HepG2 (cell line): ENCODE data around the gene AKAP1. TPM values are rescaled to one million over a fixed set of nuclear protein-coding genes. Genes with fewer than 3 reads are reported as not detected.
A peak's percentile ranks its signal among the peaks of the same experiment; 100 is the strongest.

Experiments
- HNRNPLL ChIP-seq: fragments of 200-400 bp; formaldehyde crosslinking; IDR thresholded peaks from 2 replicates; pipeline ENCODE4 v1.6.1; 2017; ENCODE audit warnings: mild to moderate bottlenecking, low read depth, low read length; ENCODE audit not compliant: poor library complexity, severe bottlenecking
- JUNB ChIP-seq: sonication (generic); formaldehyde crosslinking; IDR thresholded peaks from 2 replicates; pipeline ENCODE4 v1.8.0; 2022; ENCODE audit warnings: missing genetic modification reagents, mild to moderate bottlenecking, borderline replicate concordance
- KMT2A ChIP-seq: sonication (generic); formaldehyde crosslinking; IDR thresholded peaks from 2 replicates; pipeline ENCODE4 v1.4.0; 2020; ENCODE audit warnings: missing genetic modification reagents
- MTERF4 ChIP-seq: sonication (generic); formaldehyde crosslinking; IDR thresholded peaks from 2 replicates; pipeline ENCODE4 v1.8.0; 2023; ENCODE audit warnings: mild to moderate bottlenecking, missing genetic modification reagents
- POGK ChIP-seq: sonication (generic); formaldehyde crosslinking; conservative IDR thresholded peaks from 2 replicates; pipeline ENCODE4 v1.8.0; 2022; ENCODE audit warnings: mild to moderate bottlenecking, moderate library complexity, missing genetic modification reagents
- POLR2G ChIP-seq: fragments of 200-400 bp; formaldehyde crosslinking; IDR thresholded peaks from 2 replicates; pipeline ENCODE4 v1.6.1; 2018; ENCODE audit warnings: mild to moderate bottlenecking, low read depth, low read length, moderate library complexity
- SIN3A ChIP-seq: IDR thresholded peaks from 2 replicates; pipeline ENCODE4 v1.6.1; 2011; ENCODE audit warnings: low read depth, mild to moderate bottlenecking, control low read depth, low read length, borderline replicate concordance
- TRAFD1 ChIP-seq: sonication (generic); formaldehyde crosslinking; IDR thresholded peaks from 2 replicates; pipeline ENCODE4 v1.5.1; 2020; ENCODE audit warnings: missing genetic modification reagents, mild to moderate bottlenecking, borderline replicate concordance
- TSC22D2 ChIP-seq: sonication (generic); formaldehyde crosslinking; IDR thresholded peaks from 2 replicates; pipeline ENCODE4 v1.5.1; 2020; ENCODE audit warnings: missing genetic modification reagents, mild to moderate bottlenecking, borderline replicate concordance
- YY1 ChIP-seq: IDR thresholded peaks from 2 replicates; pipeline ENCODE4 v1.6.1; 2011; ENCODE audit warnings: low read length, low read depth, moderate library complexity, mild to moderate bottlenecking; ENCODE audit not compliant: insufficient read depth, insufficient replicate concordance
- ZBTB38 ChIP-seq: sonication (generic); formaldehyde crosslinking; IDR thresholded peaks from 2 replicates; pipeline ENCODE4 v1.5.1; 2020; ENCODE audit warnings: mild to moderate bottlenecking, missing genetic modification reagents
- ZFP90 ChIP-seq: sonication (generic); formaldehyde crosslinking; IDR thresholded peaks from 2 replicates; pipeline ENCODE4 v1.8.0; 2022; ENCODE audit warnings: missing genetic modification reagents, mild to moderate bottlenecking, inconsistent platforms, borderline replicate concordance
- ZNF10 ChIP-seq: sonication (generic); formaldehyde crosslinking; IDR thresholded peaks from 2 replicates; pipeline ENCODE4 v1.4.0; 2020; ENCODE audit warnings: mild to moderate bottlenecking, low read depth, missing genetic modification reagents, borderline replicate concordance
- ZNF232 ChIP-seq: sonication (generic); formaldehyde crosslinking; IDR thresholded peaks from 2 replicates; pipeline ENCODE4 v1.4.0; 2020; ENCODE audit warnings: missing genetic modification reagents, borderline replicate concordance
- ZNF337 ChIP-seq: sonication (generic); formaldehyde crosslinking; IDR thresholded peaks from 2 replicates; pipeline ENCODE4 v1.5.1; 2020; ENCODE audit warnings: missing genetic modification reagents, low read depth, mild to moderate bottlenecking, borderline replicate concordance
- ZNF441 ChIP-seq: sonication (generic); formaldehyde crosslinking; IDR thresholded peaks from 2 replicates; pipeline ENCODE4 v1.7.0; 2021; ENCODE audit warnings: missing genetic modification reagents, borderline replicate concordance
- ZNF510 ChIP-seq: sonication (generic); formaldehyde crosslinking; IDR thresholded peaks from 2 replicates; pipeline ENCODE4 v1.4.0; 2020; ENCODE audit warnings: low read depth, mild to moderate bottlenecking, missing genetic modification reagents
- ZNF605 ChIP-seq: sonication (generic); formaldehyde crosslinking; IDR thresholded peaks from 2 replicates; pipeline ENCODE4 v1.8.0; 2022; ENCODE audit warnings: mild to moderate bottlenecking, missing genetic modification reagents
- ZSCAN22 ChIP-seq: sonication (generic); formaldehyde crosslinking; IDR thresholded peaks from 2 replicates; pipeline ENCODE4 v1.4.0; 2020; ENCODE audit warnings: mild to moderate bottlenecking, missing genetic modification reagents
- ZXDC ChIP-seq: sonication (generic); formaldehyde crosslinking; IDR thresholded peaks from 2 replicates; pipeline ENCODE4 v1.5.0; 2020; ENCODE audit warnings: mild to moderate bottlenecking, missing genetic modification reagents
- polyA plus RNA-seq, 8 experiments: library from polyadenylated mRNA; depleted of rRNA in 3 of 8; stranded (reverse) in 7 of 8; unstranded in 1 of 8; fragments of >200 nt; fragmentation: Illumina TruSeq in 4 of 8; extraction: Trizol in 4 of 8; gene quantifications; 2 replicates each; pipeline versions ENCODE4 v1.2.1 to v1.2.3, GENCODE V29; 2011 to 2016; ENCODE audit warnings: low read depth in 4 of 8, missing spikeins in 1 of 8, mixed read lengths in 1 of 8; ENCODE audit not compliant: insufficient read depth in 1 of 8
- total RNA-seq, 5 experiments: library from RNA; depleted of rRNA; stranded (reverse); fragments of >200 nt; fragmentation: Illumina TruSeq; extraction: Trizol; gene quantifications; 2 replicates each; pipeline ENCODE4 v1.2.3, GENCODE V29; 2016; ENCODE audit warnings: low read depth in 1 of 5

The AKAP1 gene
- total and polyA plus RNA-seq, 2 of the 13 experiments (the other 11 are each of a cell fraction or from before 2014, with no cell fraction given) = 101 to 131 TPM

GRCh38 chr17:57086069-57086930, 1.3 kb downstream of the AKAP1 start (continued):
- TF ChIP-seq POLR2G = peak; percentile 10; the same call in 1 of the 2 replicates
- TF ChIP-seq HNRNPLL = peak; percentile 42
- TF ChIP-seq ZNF510 (CRISPR knock-in tag) = 0 out of 2 replicates have a peak, but pooled peaks have one; percentile 70
- no peak for TF ChIP-seq TRAFD1 (CRISPR knock-in tag)
- TF ChIP-seq ZSCAN22 (CRISPR knock-in tag) = peak; percentile 54
- peak; percentile 46 for TF ChIP-seq YY1
- no peak for TF ChIP-seq TSC22D2
- 0 out of 2 replicates have a peak, but pooled peaks have one; percentile 28 for TF ChIP-seq KMT2A
- peak; percentile 20; the same call in 1 of the 2 replicates for TF ChIP-seq ZFP90 (CRISPR knock-in tag)
- TF ChIP-seq ZNF337 (CRISPR knock-in tag) = peak; percentile 31; the same call in 1 of the 2 replicates
- peak; percentile 89; the same call in 1 of the 2 replicates for TF ChIP-seq SIN3A
- TF ChIP-seq JUNB (CRISPR knock-in tag) = 0 out of 2 replicates have a peak, but pooled peaks have one; percentile 2
- peak; percentile 98 for TF ChIP-seq MTERF4
- 0 out of 2 replicates have a peak, but pooled peaks have one; percentile 59 for TF ChIP-seq ZNF232 (CRISPR knock-in tag)
- TF ChIP-seq ZXDC = peak; percentile 12; the same call in 1 of the 2 replicates
- TF ChIP-seq POGK (CRISPR knock-in tag) = peak; percentile 47; the same call in 1 of the 2 replicates
- TF ChIP-seq ZNF605 (CRISPR knock-in tag) = peak; percentile 90; the same call in 1 of the 2 replicates
- TF ChIP-seq ZNF441 = peak; percentile 19
- TF ChIP-seq ZNF10 = no peak; the same call in 1 of the 2 replicates
- TF ChIP-seq ZBTB38 (CRISPR knock-in tag) = peak; percentile 24; the same call in 1 of the 2 replicates
